ENCODE results near the gene CARMIL1.

CARMIL1 gene

GRCh38 chr6:25277857-25278256 is 1.3 kb upstream of the CARMIL1 start:
- H3K9me3 ChIP-seq (replicated peaks; ENCODE audit: low read length), result no peaks in the 10 kb centered on the region
- no peaks in the 10 kb centered on the region for H3K36me3 ChIP-seq (ENCODE audit: insufficient read depth, low read length)
- H3K9ac ChIP-seq (ENCODE audit: low read depth, low read length), result no peak overlapping the region
- H3K4me3 ChIP-seq (ENCODE audit: low read length), result no peak overlapping the region
- no peak overlapping the region for H3K4me2 ChIP-seq (ENCODE audit: low read length)
- H3K4me1 ChIP-seq (ENCODE audit: control insufficient read depth, insufficient read depth, low read length), result peaks cover 16% of the 10 kb centered on the region
- no peaks in the 10 kb centered on the region for H3K27me3 ChIP-seq (ENCODE audit: control insufficient read depth, insufficient read depth, low read length)

DNA sequence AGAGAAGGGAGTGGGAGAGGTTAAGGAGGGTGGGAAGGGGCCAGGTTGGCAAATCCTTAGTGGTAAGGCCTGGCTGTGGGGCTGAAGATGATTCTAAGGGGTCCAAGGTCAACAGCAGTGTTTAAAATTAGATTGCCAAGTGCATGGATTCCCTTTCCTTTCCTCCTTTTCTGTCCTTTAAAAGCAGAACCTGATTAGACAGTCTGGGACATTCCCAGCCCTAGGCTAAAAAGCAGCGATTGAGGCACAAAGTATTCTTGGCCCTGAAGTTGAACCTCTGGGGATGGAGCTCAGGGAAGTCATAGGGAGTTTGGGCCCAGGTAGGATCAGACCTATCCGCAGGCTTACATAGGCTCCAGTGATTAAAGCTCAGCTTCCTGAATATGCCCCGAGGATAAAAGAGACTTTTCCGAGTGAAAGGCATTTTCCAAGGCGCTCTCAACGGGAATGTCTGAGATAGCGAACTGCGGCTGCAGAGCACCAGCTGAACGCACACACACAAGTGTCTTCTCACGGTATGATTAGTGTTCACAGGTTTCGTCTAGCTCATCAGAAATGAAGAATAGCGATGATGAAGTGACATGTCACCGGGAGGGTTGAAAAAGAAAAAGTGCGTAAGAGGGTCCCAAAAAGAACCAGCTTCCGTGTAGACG is 787 bp upstream of the CARMIL1 start:
- no peaks in the 10 kb centered on the region for H3K27me3 ChIP-seq (ENCODE audit: control insufficient read depth, insufficient read depth, low read length)
- peaks cover 16% of the 10 kb centered on the region for H3K4me1 ChIP-seq (ENCODE audit: control insufficient read depth, insufficient read depth, low read length)
- peak overlapping the region; percentile 86 for H3K9ac ChIP-seq (ENCODE audit: low read depth, low read length)
- H3K9me3 ChIP-seq (replicated peaks; ENCODE audit: low read length), result no peaks in the 10 kb centered on the region
- no peaks in the 10 kb centered on the region for H3K36me3 ChIP-seq (ENCODE audit: insufficient read depth, low read length)
- H3K4me3 ChIP-seq (ENCODE audit: low read length), result peak overlapping the region; percentile 93
- peak overlapping the region; percentile 96 for H3K4me2 ChIP-seq (ENCODE audit: low read length)

GRCh38 chr6:25279748-25280343 is 672 bp downstream of the CARMIL1 start:
- Histone ChIP-seq H3K4me2 (ENCODE audit: low read length) (peak overlapping the region; percentile 96), H3K9ac (ENCODE audit: low read depth, low read length) (peak overlapping the region; percentile 86), H3K4me1 (ENCODE audit: control insufficient read depth, insufficient read depth, low read length) (peaks cover 16% of the 10 kb centered on the region), H3K27me3 (ENCODE audit: control insufficient read depth, insufficient read depth, low read length) (no peaks in the 10 kb centered on the region), H3K9me3 (replicated peaks; ENCODE audit: low read length) (no peaks in the 10 kb centered on the region), H3K4me3 (ENCODE audit: low read length) (peak overlapping the region; percentile 93), H3K36me3 (ENCODE audit: insufficient read depth, low read length) (no peaks in the 10 kb centered on the region)

DNA sequence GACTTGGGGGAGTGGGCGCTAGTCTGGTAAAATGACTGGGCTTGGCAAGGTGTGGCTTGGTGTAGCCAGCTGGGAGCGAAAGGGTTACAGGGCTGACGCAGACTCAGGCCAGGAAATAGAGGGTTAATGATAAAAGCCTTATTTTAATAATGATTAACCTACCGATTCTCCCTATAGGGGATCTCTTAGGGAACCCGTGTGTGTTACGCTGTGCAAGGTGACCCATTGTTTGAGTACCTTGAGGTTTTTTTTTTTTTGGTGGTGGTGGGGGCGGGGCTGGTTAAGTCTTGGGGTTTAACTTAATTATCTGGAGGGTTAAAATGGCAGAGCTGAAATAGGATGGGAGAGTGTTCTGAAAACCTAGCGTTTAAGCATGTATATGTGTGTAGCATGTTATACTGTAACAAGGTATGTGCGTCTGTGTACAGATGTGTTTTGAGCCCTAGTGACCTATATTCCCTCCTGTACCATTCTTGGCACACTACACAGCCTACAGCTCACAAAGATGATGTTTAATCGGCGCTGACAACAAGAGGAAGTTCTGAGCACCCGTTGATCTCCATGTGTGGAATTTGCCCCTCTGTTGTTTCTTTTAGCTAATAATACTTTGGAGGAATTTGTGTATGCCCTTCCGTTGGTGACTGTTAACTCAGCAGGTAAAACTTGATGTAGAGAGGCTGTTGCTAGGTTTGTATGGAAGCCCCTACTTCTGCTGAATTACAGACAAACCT is 1.3 kb downstream of the CARMIL1 start:
- H3K36me3 ChIP-seq (ENCODE audit: insufficient read depth, low read length), result peaks cover 3% of the 10 kb centered on the region
- no peaks in the 10 kb centered on the region for H3K9me3 ChIP-seq (replicated peaks; ENCODE audit: low read length)
- H3K4me3 ChIP-seq (ENCODE audit: low read length), result peak overlapping the region; percentile 93
- H3K27me3 ChIP-seq (ENCODE audit: control insufficient read depth, insufficient read depth, low read length), result no peaks in the 10 kb centered on the region
- H3K9ac ChIP-seq (ENCODE audit: low read depth, low read length), result peak overlapping the region; percentile 86
- H3K4me2 ChIP-seq (ENCODE audit: low read length), result peak overlapping the region; percentile 96
- H3K4me1 ChIP-seq (ENCODE audit: control insufficient read depth, insufficient read depth, low read length), result peaks cover 16% of the 10 kb centered on the region

DNA sequence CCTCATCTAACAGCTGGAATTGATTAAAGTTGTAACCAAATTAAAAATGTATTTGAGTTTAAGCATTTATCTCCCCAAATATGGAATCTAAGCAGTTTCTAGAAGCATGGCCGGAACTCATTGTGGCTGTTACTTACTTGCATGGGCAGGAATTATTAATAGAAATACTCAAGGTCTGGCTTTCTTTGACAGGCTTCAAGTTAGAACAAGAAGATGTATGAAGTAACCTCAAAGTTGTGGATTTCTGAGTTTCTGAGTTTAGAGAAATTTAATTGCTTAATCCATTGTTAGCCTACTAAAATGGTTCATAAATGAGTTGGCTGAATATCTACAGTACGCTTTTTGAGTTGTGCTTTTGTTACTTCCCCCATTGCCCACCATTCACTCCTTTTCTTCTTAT is 7.7 kb downstream of the CARMIL1 start:
- Histone ChIP-seq H3K4me1 (ENCODE audit: control insufficient read depth, insufficient read depth, low read length) (no peaks in the 10 kb centered on the region), H3K27me3 (ENCODE audit: control insufficient read depth, insufficient read depth, low read length) (no peaks in the 10 kb centered on the region), H3K9ac (ENCODE audit: low read depth, low read length) (no peak overlapping the region), H3K36me3 (ENCODE audit: insufficient read depth, low read length) (peaks cover 3% of the 10 kb centered on the region), H3K4me3 (ENCODE audit: low read length) (no peak overlapping the region), H3K9me3 (replicated peaks; ENCODE audit: low read length) (no peaks in the 10 kb centered on the region), H3K4me2 (ENCODE audit: low read length) (no peak overlapping the region)

DNA sequence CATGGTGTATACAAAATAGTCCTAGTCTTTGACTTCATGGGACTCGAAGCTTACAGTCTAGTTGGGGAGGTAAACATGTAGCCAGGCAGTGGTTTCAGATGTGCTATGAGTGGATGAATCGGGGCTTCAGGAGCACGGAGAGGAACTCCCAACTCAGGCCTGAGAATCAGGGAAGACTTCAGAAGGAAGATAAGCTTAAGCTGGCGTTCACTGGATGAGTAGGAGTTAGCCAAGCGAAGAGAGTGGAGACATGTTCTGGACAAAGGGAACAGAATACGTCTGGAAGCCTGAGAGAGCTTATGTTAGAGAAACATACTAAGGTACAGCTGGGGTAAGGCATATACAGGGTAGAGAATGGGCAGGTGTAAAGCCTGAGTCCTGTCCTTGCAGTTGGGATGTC is 8.8 kb downstream of the CARMIL1 start:
- Histone ChIP-seq H3K4me1 (ENCODE audit: control insufficient read depth, insufficient read depth, low read length) (no peaks in the 10 kb centered on the region), H3K4me2 (ENCODE audit: low read length) (no peak overlapping the region)

GRCh38 chr6:25288518-25288917 is 9.3 kb downstream of the CARMIL1 start:
- Histone ChIP-seq H3K4me3 (ENCODE audit: low read length) (no peak overlapping the region), H3K36me3 (ENCODE audit: insufficient read depth, low read length) (peaks cover 3% of the 10 kb centered on the region), H3K27me3 (ENCODE audit: control insufficient read depth, insufficient read depth, low read length) (no peaks in the 10 kb centered on the region), H3K4me2 (ENCODE audit: low read length) (no peak overlapping the region), H3K9me3 (replicated peaks; ENCODE audit: low read length) (no peaks in the 10 kb centered on the region), H3K4me1 (ENCODE audit: control insufficient read depth, insufficient read depth, low read length) (no peaks in the 10 kb centered on the region), H3K9ac (ENCODE audit: low read depth, low read length) (no peak overlapping the region)

More for the DNA sequence above, 8.8 kb downstream of the CARMIL1 start:
- H3K9ac ChIP-seq (ENCODE audit: low read depth, low read length), result no peak overlapping the region
- H3K4me3 ChIP-seq (ENCODE audit: low read length), result no peak overlapping the region
- no peaks in the 10 kb centered on the region for H3K27me3 ChIP-seq (ENCODE audit: control insufficient read depth, insufficient read depth, low read length)
- no peaks in the 10 kb centered on the region for H3K9me3 ChIP-seq (replicated peaks; ENCODE audit: low read length)
- peaks cover 3% of the 10 kb centered on the region for H3K36me3 ChIP-seq (ENCODE audit: insufficient read depth, low read length)

DNA sequence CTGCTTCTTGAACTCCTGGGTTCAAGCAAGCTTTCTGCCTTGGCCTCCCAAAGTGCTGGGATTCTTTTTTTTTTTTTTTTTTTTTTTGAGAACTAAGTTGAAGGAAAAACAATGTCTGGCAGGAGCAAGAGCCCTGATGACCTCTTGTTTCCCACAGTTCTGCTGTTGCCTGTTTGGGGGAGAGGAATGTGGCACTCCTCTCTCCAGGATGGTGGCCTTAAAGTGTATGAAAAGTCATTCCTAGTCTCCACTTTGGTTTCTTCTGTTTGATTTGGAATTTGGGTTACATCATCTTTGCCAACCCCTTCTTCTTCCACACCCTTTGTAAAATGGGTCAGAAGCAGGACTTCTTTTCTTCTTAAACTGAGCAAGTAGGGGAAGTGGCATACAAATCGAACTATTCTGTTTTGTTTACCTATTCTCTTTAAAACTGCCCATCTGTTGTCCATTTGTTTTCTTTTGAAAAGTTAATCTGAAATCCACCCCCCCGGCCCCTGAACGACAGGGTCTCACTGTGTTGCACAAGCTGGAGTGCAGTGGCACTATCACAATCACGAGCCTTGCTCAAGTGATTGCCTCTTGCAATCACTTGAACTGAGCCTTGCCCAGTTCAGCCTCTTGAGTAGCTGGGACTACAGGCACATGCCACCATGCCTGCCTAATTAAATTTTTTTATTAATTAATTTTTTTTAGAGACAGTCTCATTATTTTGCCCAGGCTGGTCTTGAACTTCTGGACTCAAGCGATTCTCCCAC is 11.3 kb downstream of the CARMIL1 start:
- no peak overlapping the region for H3K4me2 ChIP-seq (ENCODE audit: low read length)
- no peak overlapping the region for H3K4me3 ChIP-seq (ENCODE audit: low read length)
- no peak overlapping the region for H3K9ac ChIP-seq (ENCODE audit: low read depth, low read length)
- H3K4me1 ChIP-seq (ENCODE audit: control insufficient read depth, insufficient read depth, low read length), result peaks cover 2% of the 10 kb centered on the region
- no peaks in the 10 kb centered on the region for H3K9me3 ChIP-seq (replicated peaks; ENCODE audit: low read length)
- no peaks in the 10 kb centered on the region for H3K27me3 ChIP-seq (ENCODE audit: control insufficient read depth, insufficient read depth, low read length)
- no peaks in the 10 kb centered on the region for H3K36me3 ChIP-seq (ENCODE audit: insufficient read depth, low read length)

- Histone ChIP-seq H3K4me3 (ENCODE audit: low read length) (no peak overlapping the region), H3K36me3 (ENCODE audit: insufficient read depth, low read length) (no peaks in the 10 kb centered on the region), H3K4me1 (ENCODE audit: control insufficient read depth, insufficient read depth, low read length) (peaks cover 13% of the 10 kb centered on the region), H3K9ac (ENCODE audit: low read depth, low read length) (no peak overlapping the region), H3K9me3 (replicated peaks; ENCODE audit: low read length) (no peaks in the 10 kb centered on the region), H3K4me2 (ENCODE audit: low read length) (no peak overlapping the region), H3K27me3 (ENCODE audit: control insufficient read depth, insufficient read depth, low read length) (no peaks in the 10 kb centered on the region)
Observed at GRCh38 chr6:25292384-25292783, 13.2 kb downstream of the CARMIL1 start.

DNA sequence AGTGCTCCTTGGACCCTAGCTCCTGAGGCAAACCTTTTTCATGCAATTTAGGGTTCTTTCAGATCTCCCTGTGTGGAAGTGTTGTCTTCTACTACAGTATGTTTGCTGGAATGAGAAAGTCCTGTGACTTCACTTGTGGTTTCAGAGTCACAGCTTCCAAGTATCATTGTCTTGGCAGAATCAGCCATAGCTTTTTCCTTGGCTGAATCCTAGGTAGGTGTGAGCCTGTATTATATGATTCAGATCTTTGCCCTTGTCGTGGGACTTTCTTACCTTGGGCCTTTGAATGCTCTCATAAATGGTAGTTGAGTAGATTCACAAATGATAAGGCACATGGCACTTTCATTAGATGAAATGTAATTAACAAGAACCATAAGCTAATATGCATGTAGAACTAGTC is 16.5 kb downstream of the CARMIL1 start:
- H3K9ac ChIP-seq (ENCODE audit: low read depth, low read length), result no peak overlapping the region
- no peak overlapping the region for H3K4me2 ChIP-seq (ENCODE audit: low read length)
- no peaks in the 10 kb centered on the region for H3K9me3 ChIP-seq (replicated peaks; ENCODE audit: low read length)
- no peaks in the 10 kb centered on the region for H3K27me3 ChIP-seq (ENCODE audit: control insufficient read depth, insufficient read depth, low read length)
- no peaks in the 10 kb centered on the region for H3K36me3 ChIP-seq (ENCODE audit: insufficient read depth, low read length)
- H3K4me3 ChIP-seq (ENCODE audit: low read length), result no peak overlapping the region
- peaks cover 22% of the 10 kb centered on the region for H3K4me1 ChIP-seq (ENCODE audit: control insufficient read depth, insufficient read depth, low read length)

GRCh38 chr6:25296217-25296905 is 17.2 kb downstream of the CARMIL1 start:
- Histone ChIP-seq H3K9me3 (replicated peaks; ENCODE audit: low read length) (no peaks in the 10 kb centered on the region), H3K4me3 (ENCODE audit: low read length) (no peak overlapping the region), H3K27me3 (ENCODE audit: control insufficient read depth, insufficient read depth, low read length) (no peaks in the 10 kb centered on the region), H3K4me1 (ENCODE audit: control insufficient read depth, insufficient read depth, low read length) (peaks cover 22% of the 10 kb centered on the region), H3K4me2 (ENCODE audit: low read length) (no peak overlapping the region), H3K36me3 (ENCODE audit: insufficient read depth, low read length) (no peaks in the 10 kb centered on the region), H3K9ac (ENCODE audit: low read depth, low read length) (no peak overlapping the region)

All from skeletal muscle satellite cell (primary cell).